SK-N-SH (cell line): Measurements from ENCODE around the gene HOXC10. TPM values are rescaled to one million over a fixed set of nuclear protein-coding genes. Genes with fewer than 3 reads are reported as not detected.

Experiments used
- CTCF ChIA-PET: fragments of 300-600, 350-600 bp; formaldehyde crosslinking; extraction: SDS; loops from one replicate; lab custom pipeline; 2021; lab: Yijun Ruan, JAX
- POLR2A ChIA-PET: fragments of 350-600 bp; sonication (Branson Sonifier 250); formaldehyde crosslinking; extraction: SDS; loops from one replicate; lab custom pipeline; 2020; ENCODE audit warnings: antibody characterized with exemption, inconsistent platforms; lab: Yijun Ruan, JAX
- DNase-seq: peaks from one replicate; pipeline ENCODE4 v3.0.0; 2012
- H2AFZ ChIP-seq: fragments of 200-600 bp; sonication (generic); 2 replicates; pipeline ENCODE4 v1.8.1; 2016; ENCODE audit warnings: antibody characterized with exemption, mild to moderate bottlenecking, low read depth
- H3F3A ChIP-seq: fragments of 200-600 bp; sonication (generic); replicated peaks from 2 replicates; pipeline ENCODE3; 2016; ENCODE audit warnings: antibody characterized with exemption, mild to moderate bottlenecking; ENCODE audit not compliant: insufficient read depth
- H3K27ac ChIP-seq, 2 experiments: fragments of 200-500 bp in 1 of 2; fragments of 200-600 bp in 1 of 2; sonication (Bioruptor generic) in 1 of 2; sonication (generic), shearing (Covaris generic) in 1 of 2; 2 replicates each; pipeline versions ENCODE4 v1.5.1 to v1.6.1; 2014 to 2016; ENCODE audit warnings: low read depth in 2 of 2, inconsistent platforms in 1 of 2, low read length in 1 of 2, mild to moderate bottlenecking in 1 of 2, mixed read lengths in 1 of 2
- H3K27me3 ChIP-seq: fragments of 200-600 bp; sonication (generic), shearing (Covaris generic); 2 replicates; pipeline ENCODE4 v1.6.1; 2016; ENCODE audit warnings: mixed run types; ENCODE audit not compliant: insufficient read depth
- H3K36me3 ChIP-seq, 2 experiments: fragments of 200-500 bp in 1 of 2; fragments of 200-600 bp in 1 of 2; sonication (Bioruptor generic) in 1 of 2; sonication (generic) in 1 of 2; replicated peaks in 1 of 2; 2 replicates each; pipeline versions ENCODE3 to v1.5.1; 2014 to 2016; ENCODE audit warnings: low read length in 1 of 2, mild to moderate bottlenecking in 1 of 2; ENCODE audit not compliant: insufficient read depth in 2 of 2, control insufficient read depth in 1 of 2
- H3K4me1 ChIP-seq, 2 experiments: fragments of 200-500 bp in 1 of 2; fragments of 200-600 bp in 1 of 2; sonication (Bioruptor generic) in 1 of 2; sonication (generic), shearing (Covaris generic) in 1 of 2; 2 replicates each; pipeline versions ENCODE4 v1.5.1 to v1.6.1; 2014 to 2016; ENCODE audit warnings: low read depth in 1 of 2, low read length in 1 of 2, mixed run types in 1 of 2; ENCODE audit not compliant: insufficient read depth in 2 of 2, control insufficient read depth in 1 of 2
- H3K4me2 ChIP-seq: fragments of 200-600 bp; sonication (generic), shearing (Covaris generic); 2 replicates; pipeline ENCODE4 v1.6.1; 2017; ENCODE audit warnings: mixed run types
- H3K4me3 ChIP-seq, 2 experiments: fragments of 200-500 bp in 1 of 2; fragments of 200-600 bp in 1 of 2; sonication (Bioruptor generic) in 1 of 2; sonication (generic), shearing (Covaris generic) in 1 of 2; 2 replicates each; pipeline versions ENCODE4 v1.5.1 to v1.8.1; 2014 to 2016; ENCODE audit warnings: low read depth in 2 of 2, inconsistent platforms in 1 of 2, low read length in 1 of 2, mild to moderate bottlenecking in 1 of 2, mixed read lengths in 1 of 2, moderate library complexity in 1 of 2
- H3K79me2 ChIP-seq: fragments of 200-600 bp; sonication (generic); 2 replicates; pipeline ENCODE4 v1.8.1; 2017; ENCODE audit warnings: mild to moderate bottlenecking; ENCODE audit not compliant: insufficient read depth
- H3K9ac ChIP-seq: fragments of 200-600 bp; sonication (generic); 2 replicates; pipeline ENCODE4 v1.6.1; 2017; ENCODE audit warnings: mixed run types
- H3K9me2 ChIP-seq: fragments of 200-600 bp; sonication (generic); 2 replicates; pipeline ENCODE4 v1.6.1; 2017; ENCODE audit warnings: mixed run types
- H3K9me3 ChIP-seq: fragments of 200-600 bp; sonication (generic); 2 replicates; pipeline ENCODE4 v1.6.1; 2017; ENCODE audit warnings: mixed run types, mild to moderate bottlenecking, moderate library complexity
- H4K20me1 ChIP-seq: fragments of 200-600 bp; sonication (generic); 2 replicates; pipeline ENCODE4 v1.6.1; 2017; ENCODE audit warnings: mild to moderate bottlenecking, mixed run types; ENCODE audit not compliant: insufficient read depth
- CHD2 ChIP-seq: fragments of 150-350 bp; IDR thresholded peaks from 2 replicates; pipeline ENCODE4 v1.6.1; 2018; ENCODE audit warnings: low read length; ENCODE audit not compliant: partially characterized antibody
- EP300 ChIP-seq, 2 experiments: IDR thresholded peaks; 2 replicates each; pipeline versions ENCODE4 v1.4.0 to v1.6.1; 2012; ENCODE audit warnings: borderline replicate concordance in 1 of 2, low read depth in 1 of 2, low read length in 1 of 2
- FOSL2 ChIP-seq: IDR thresholded peaks from 2 replicates; pipeline ENCODE4 v1.4.0; 2012; ENCODE audit warnings: low read depth, mild to moderate bottlenecking, moderate library complexity, borderline replicate concordance
- FOXM1 ChIP-seq: IDR thresholded peaks from 2 replicates; pipeline ENCODE4 v1.4.0; 2012; ENCODE audit warnings: low read depth, mild to moderate bottlenecking
- JUND ChIP-seq: IDR thresholded peaks from 2 replicates; pipeline ENCODE4 v1.4.0; 2012
- MEF2A ChIP-seq: IDR thresholded peaks from 2 replicates; pipeline ENCODE4 v1.4.0; 2012; ENCODE audit warnings: low read depth, borderline replicate concordance
- MXI1 ChIP-seq: IDR thresholded peaks from 2 replicates; pipeline ENCODE4 v1.6.1; 2012; ENCODE audit warnings: mild to moderate bottlenecking, low read depth, low read length, improper control_type of control experiment
- NFIC ChIP-seq: IDR thresholded peaks from 2 replicates; pipeline ENCODE4 v1.4.0; 2012; ENCODE audit warnings: borderline replicate concordance
- POLR2AphosphoS5 ChIP-seq: IDR thresholded peaks from 2 replicates; pipeline ENCODE4 v1.6.1; 2012; ENCODE audit warnings: low read depth, low read length
- RCOR1 ChIP-seq: fragments of 150-350 bp; IDR thresholded peaks from 2 replicates; pipeline ENCODE4 v1.6.1; 2017; ENCODE audit warnings: antibody characterized with exemption, low read length
- WGBS: methylation state at CpG from one replicate; pipeline ENCODE4 v1.1.6; 2017; ENCODE audit warnings: low lambda C conversion rate; 5-methylcytosine and 5-hydroxymethylcytosine counted together
- polyA plus RNA-seq, 3 experiments: library from polyadenylated mRNA; depleted of rRNA; stranded (reverse); fragments of >200 nt; gene quantifications; 2 replicates each; pipeline ENCODE4 v1.2.3, GENCODE V29; 2012
- TF ChIP-seq, protein P1 (sequence below): IDR thresholded peaks from 2 replicates; pipeline ENCODE4; 2012
- TF ChIP-seq, protein P2 (sequence below): IDR thresholded peaks from 2 replicates; pipeline ENCODE4 v1.4.0; 2012; ENCODE audit warnings: low read depth
- TF ChIP-seq, protein P3 (sequence below): fragments of 150-350 bp; IDR thresholded peaks from 2 replicates; pipeline ENCODE4 v1.6.1; 2017; ENCODE audit warnings: antibody characterized with exemption, low read length, low read depth, borderline replicate concordance
- TF ChIP-seq, protein P4 (sequence below): fragments of 150-350 bp; IDR thresholded peaks from 2 replicates; pipeline ENCODE4 v1.6.1; 2016; ENCODE audit warnings: mild to moderate bottlenecking, low read depth, low read length
- TF ChIP-seq, protein P5 (sequence below): IDR thresholded peaks from 2 replicates; pipeline ENCODE4 v1.4.0; 2012; ENCODE audit warnings: low read depth, borderline replicate concordance

Gene HOXC10
- polyA plus RNA-seq, 1 of the 3 experiments (the other 2 are of a cell fraction) = 0.03 TPM

DNA sequence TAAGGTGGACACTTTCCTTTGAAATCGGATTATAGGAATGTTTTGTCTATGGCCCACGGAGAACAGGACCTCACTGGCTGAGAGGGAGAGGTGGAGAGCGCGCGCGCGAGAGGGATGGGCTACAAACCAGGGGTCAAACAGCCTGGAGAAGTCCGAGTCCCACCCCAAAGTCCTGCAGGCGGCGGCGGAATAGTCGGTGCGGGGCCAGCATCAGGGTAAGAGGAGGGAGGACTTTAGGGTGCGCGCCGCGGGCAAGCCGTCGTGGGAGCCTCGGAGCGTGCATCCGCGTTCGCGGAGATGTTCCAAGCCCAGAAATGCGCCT, 20.5 kb downstream of the HOXC10 start:
- Histone ChIP-seq H3K27me3 (no peaks in the 10 kb centered on the region), H3K36me3 (no peaks in the 10 kb centered on the region), H3K4me1 (peaks cover 0 to 27% of the 10 kb centered on the region in 2 experiments; a peak in 1 of 4 replicates), H3K9me3 (no peaks in the 10 kb centered on the region), H3K4me3 (no peak overlapping the region), H3K4me2 (no peak overlapping the region), H3K9ac (no peak overlapping the region), H3K27ac (no peak overlapping the region), H3F3A (no peaks in the 10 kb centered on the region), H3K79me2 (no peaks in the 10 kb centered on the region), H3K9me2 (no peaks in the 10 kb centered on the region), H2AFZ (no peak overlapping the region), H4K20me1 (no peaks in the 10 kb centered on the region)
- no peak for TF ChIP-seq FOXM1
- no peak for TF ChIP-seq CHD2
- no peak for TF ChIP-seq MEF2A
- no peak for TF ChIP-seq NFIC
- TF ChIP-seq, protein P1, sequence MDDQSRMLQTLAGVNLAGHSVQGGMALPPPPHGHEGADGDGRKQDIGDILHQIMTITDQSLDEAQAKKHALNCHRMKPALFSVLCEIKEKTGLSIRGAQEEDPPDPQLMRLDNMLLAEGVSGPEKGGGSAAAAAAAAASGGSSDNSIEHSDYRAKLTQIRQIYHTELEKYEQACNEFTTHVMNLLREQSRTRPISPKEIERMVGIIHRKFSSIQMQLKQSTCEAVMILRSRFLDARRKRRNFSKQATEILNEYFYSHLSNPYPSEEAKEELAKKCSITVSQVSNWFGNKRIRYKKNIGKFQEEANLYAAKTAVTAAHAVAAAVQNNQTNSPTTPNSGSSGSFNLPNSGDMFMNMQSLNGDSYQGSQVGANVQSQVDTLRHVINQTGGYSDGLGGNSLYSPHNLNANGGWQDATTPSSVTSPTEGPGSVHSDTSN = no peak
- no peak for TF ChIP-seq RCOR1
- TF ChIP-seq, protein P2, sequence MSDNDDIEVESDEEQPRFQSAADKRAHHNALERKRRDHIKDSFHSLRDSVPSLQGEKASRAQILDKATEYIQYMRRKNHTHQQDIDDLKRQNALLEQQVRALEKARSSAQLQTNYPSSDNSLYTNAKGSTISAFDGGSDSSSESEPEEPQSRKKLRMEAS = no peak
- TF ChIP-seq JUND = no peak
- TF ChIP-seq, protein P3, sequence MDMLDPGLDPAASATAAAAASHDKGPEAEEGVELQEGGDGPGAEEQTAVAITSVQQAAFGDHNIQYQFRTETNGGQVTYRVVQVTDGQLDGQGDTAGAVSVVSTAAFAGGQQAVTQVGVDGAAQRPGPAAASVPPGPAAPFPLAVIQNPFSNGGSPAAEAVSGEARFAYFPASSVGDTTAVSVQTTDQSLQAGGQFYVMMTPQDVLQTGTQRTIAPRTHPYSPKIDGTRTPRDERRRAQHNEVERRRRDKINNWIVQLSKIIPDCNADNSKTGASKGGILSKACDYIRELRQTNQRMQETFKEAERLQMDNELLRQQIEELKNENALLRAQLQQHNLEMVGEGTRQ = no peak
- no peak for TF ChIP-seq MXI1
- no peak for TF ChIP-seq POLR2AphosphoS5
- no peak for TF ChIP-seq FOSL2
- TF ChIP-seq, protein P4, sequence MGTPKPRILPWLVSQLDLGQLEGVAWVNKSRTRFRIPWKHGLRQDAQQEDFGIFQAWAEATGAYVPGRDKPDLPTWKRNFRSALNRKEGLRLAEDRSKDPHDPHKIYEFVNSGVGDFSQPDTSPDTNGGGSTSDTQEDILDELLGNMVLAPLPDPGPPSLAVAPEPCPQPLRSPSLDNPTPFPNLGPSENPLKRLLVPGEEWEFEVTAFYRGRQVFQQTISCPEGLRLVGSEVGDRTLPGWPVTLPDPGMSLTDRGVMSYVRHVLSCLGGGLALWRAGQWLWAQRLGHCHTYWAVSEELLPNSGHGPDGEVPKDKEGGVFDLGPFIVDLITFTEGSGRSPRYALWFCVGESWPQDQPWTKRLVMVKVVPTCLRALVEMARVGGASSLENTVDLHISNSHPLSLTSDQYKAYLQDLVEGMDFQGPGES = no peak
- no peak for TF ChIP-seq EP300 (IDR thresholded peaks at IDR 0.05; ENCODE audit: borderline replicate concordance in 1 of 2, low read depth in 1 of 2, low read length in 1 of 2)
- TF ChIP-seq, protein P5, sequence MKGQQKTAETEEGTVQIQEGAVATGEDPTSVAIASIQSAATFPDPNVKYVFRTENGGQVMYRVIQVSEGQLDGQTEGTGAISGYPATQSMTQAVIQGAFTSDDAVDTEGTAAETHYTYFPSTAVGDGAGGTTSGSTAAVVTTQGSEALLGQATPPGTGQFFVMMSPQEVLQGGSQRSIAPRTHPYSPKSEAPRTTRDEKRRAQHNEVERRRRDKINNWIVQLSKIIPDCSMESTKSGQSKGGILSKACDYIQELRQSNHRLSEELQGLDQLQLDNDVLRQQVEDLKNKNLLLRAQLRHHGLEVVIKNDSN = no peak
- POLR2A ChIA-PET = no interaction called here
- CTCF ChIA-PET = interaction anchor here (0.6 to 24.5 kb wide), 37 partner anchors 8 to 408 kb away, joined by 3 to 568 read pairs (median 5); partner anchors contain the start of genes HOXC10, HOXC4, HOXC5 and HOXC6
- 40% methylated on average over 26 of the region's 26 CpGs for WGBS
- DNase-seq = no peak
